SU-DHL-6 (cell line): ENCODE data around the gene AP3S1.

Experiments used
- EZH2phosphoT487 ChIP-seq: fragments of 200-600 bp; sonication (generic), shearing (Covaris generic); conservative IDR thresholded peaks from 2 replicates; pipeline ENCODE4 v1.6.1; 2018; ENCODE audit warnings: mild to moderate bottlenecking, antibody characterized with exemption, low read length, moderate library complexity, mixed read lengths
- TF ChIP-seq, protein P1 (sequence below): fragments of 200-600 bp; sonication (generic); IDR thresholded peaks from one replicate; pipeline ENCODE4 v1.5.1; 2017; ENCODE audit warnings: antibody characterized with exemption, mild to moderate bottlenecking, low read length, moderate library complexity; ENCODE audit not compliant: insufficient read depth, poor library complexity, severe bottlenecking

DNA sequence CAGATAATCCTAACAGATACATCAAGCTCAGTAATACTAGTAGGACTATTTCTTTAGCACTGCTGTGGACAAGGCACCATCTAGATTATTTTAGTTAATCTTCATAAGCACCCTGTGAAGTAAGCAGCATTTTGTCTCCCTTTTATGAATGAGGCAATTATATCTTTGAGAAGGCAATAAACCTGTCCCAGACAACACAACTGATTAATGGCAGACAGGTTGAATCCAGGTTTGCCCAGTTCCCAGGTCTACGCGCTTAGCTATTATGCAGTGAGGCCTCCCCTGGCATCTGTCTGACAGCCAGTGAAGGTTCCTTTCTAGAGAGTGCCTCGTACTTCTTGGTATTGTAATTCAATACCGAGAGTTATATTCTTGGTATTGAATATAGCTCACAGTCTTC is 110.9 kb downstream of the AP3S1 start:
- TF ChIP-seq, protein P1, sequence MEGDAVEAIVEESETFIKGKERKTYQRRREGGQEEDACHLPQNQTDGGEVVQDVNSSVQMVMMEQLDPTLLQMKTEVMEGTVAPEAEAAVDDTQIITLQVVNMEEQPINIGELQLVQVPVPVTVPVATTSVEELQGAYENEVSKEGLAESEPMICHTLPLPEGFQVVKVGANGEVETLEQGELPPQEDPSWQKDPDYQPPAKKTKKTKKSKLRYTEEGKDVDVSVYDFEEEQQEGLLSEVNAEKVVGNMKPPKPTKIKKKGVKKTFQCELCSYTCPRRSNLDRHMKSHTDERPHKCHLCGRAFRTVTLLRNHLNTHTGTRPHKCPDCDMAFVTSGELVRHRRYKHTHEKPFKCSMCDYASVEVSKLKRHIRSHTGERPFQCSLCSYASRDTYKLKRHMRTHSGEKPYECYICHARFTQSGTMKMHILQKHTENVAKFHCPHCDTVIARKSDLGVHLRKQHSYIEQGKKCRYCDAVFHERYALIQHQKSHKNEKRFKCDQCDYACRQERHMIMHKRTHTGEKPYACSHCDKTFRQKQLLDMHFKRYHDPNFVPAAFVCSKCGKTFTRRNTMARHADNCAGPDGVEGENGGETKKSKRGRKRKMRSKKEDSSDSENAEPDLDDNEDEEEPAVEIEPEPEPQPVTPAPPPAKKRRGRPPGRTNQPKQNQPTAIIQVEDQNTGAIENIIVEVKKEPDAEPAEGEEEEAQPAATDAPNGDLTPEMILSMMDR = no peak
- no peak for TF ChIP-seq EZH2phosphoT487
